Heart left ventricle (tissue), 13 donors: ENCODE results near the gene HOXD9.

Experiments
- CTCF ChIP-seq, 12 donors: fragments of 200-600 bp; sonication (generic) in 4 of 12; IDR thresholded peaks; one replicate each; pipeline versions ENCODE4 v1.5.0 to v1.8.0; 2018 to 2022; ENCODE audit warnings: antibody characterized with exemption in 12 of 12, mild to moderate bottlenecking in 5 of 12
- POLR2A ChIP-seq, 2 donors: fragments of 450-650 bp; IDR thresholded peaks; one replicate each; pipeline ENCODE4 v1.6.1; 2017; ENCODE audit warnings: antibody characterized with exemption in 2 of 2, mild to moderate bottlenecking in 2 of 2, moderate library complexity in 2 of 2
- donor health status: ischemic (EF 13 %, LVEDD 7.1; RV severe dilation, severe dysfunction).
- donor health status: DM: no; HTN: yes; CAD: no.
- donor health status: DM: no; HTN: no; CAD: no.
- donor health status: ischemic (EF 25% LVEDD 6.9; RV normal size, moderate dysfunction).
- donor health status: ischemic (EF 25% LVEDD 5.7; RV mildly dilated, moderate dysfunction).
- donor health status: ischemic (EF 35%, LVEDD 5.7; RV mildly dilated, moderate dysfunction).
- donor health status: nonischemic (EF 11% LVEDD 7.7; RV severe dilation, severe dysfunction).
- donor health status: DM: yes; HTN: yes; CAD: no.
- donor health status: PGD.
- donor health status: ischemic (EF 29% LVEDD 5.4; RV normal size, mild dysfunction).
- donor health status: nonischemic (EF 23%, LVEDD 6.1; RV moderate dilation, normal function).

GRCh38 chr2:176124110-176124946 is 1.8 kb downstream of the HOXD9 start:
- no peak for TF ChIP-seq CTCF (IDR thresholded peaks at IDR 0.05)
- TF ChIP-seq POLR2A (IDR thresholded peaks at IDR 0.05): no peak
